Mucosa of descending colon (tissue), 3 donors: ENCODE results near the gene WDR11. TPM values are rescaled to one million over a fixed set of nuclear protein-coding genes. Genes with fewer than 3 reads are reported as not detected.
A peak's percentile ranks its signal among the peaks of the same experiment; 100 is the strongest.

Experiments used
- ATAC-seq: fragments of 200-7000 bp; cut with Tn5 transposase; one replicate; pipeline ENCODE4 v1.9.1; 2020; ENCODE audit warnings: mild to moderate bottlenecking, moderate library complexity
- DNase-seq, 3 donors: peaks; one replicate each; pipeline ENCODE4 v3.0.0-alpha.2; 2020
- H3K36me3 ChIP-seq: fragments of 200-600 bp; one replicate; pipeline ENCODE4 v1.8.0; 2021; ENCODE audit warnings: low read depth, mild to moderate bottlenecking
- H3K4me1 ChIP-seq: fragments of 200-600 bp; one replicate; pipeline ENCODE4 v1.8.0; 2021; ENCODE audit warnings: low read depth, mild to moderate bottlenecking
- H3K4me3 ChIP-seq: fragments of 200-600 bp; one replicate; pipeline ENCODE4 v1.8.0; 2021; ENCODE audit warnings: mild to moderate bottlenecking
- H3K9me3 ChIP-seq: fragments of 200-600 bp; one replicate; pipeline ENCODE4 v1.8.0; 2021; ENCODE audit warnings: mild to moderate bottlenecking
- CTCF ChIP-seq: fragments of 200-600 bp; IDR thresholded peaks from one replicate; pipeline ENCODE4 v1.8.0; 2022; ENCODE audit warnings: antibody characterized with exemption, mild to moderate bottlenecking
- intact Hi-C, 2 donors: fragments of 100-400 bp; cut with DNase I in 1 of 2; cut with micrococcal nuclease in 1 of 2; formaldehyde crosslinking; loops; one replicate each; pipeline versions ENCODE4 v1.11.0 to v1.11.1; 2022; cut with DNase I, micrococcal nuclease
- total RNA-seq, 3 donors: library from RNA; stranded (reverse); fragmentation: NEBNext Ultra II Directional in 2 of 3; extraction: Animal tissue kit (Norgen Biotek cat#: 25700) in 2 of 3; gene quantifications; one replicate each; pipeline versions ENCODE4 v1.2.1 to v1.2.4, GENCODE V29; 2021 to 2023
- donor health status: DM: no; HTN: no; CAD: no; lungs with moderate emphysema.
- donor health status: DM: no; HTN: no; CAD: no.
- donor health status: DM: no; HTN: yes; CAD: no.

Gene WDR11
- total RNA-seq, 3 donors from 2014 or later: 42.0 to 53.8 (median 44.5) TPM

GRCh38 chr10:120823266-120823665 is 27.9 kb upstream of the WDR11 start:
- H3K36me3 ChIP-seq: no peaks in the 10 kb centered on the region
- ATAC-seq (no peak), DNase-seq (no peak)
- no peak for TF ChIP-seq CTCF
- H3K9me3 ChIP-seq: no peaks in the 10 kb centered on the region
- intact Hi-C loops: no loop called here
- H3K4me1 ChIP-seq: no peaks in the 10 kb centered on the region
- no peak overlapping the region for H3K4me3 ChIP-seq

- Histone ChIP-seq H3K36me3 (no peaks in the 10 kb centered on the region), H3K9me3 (no peaks in the 10 kb centered on the region), H3K4me1 (no peaks in the 10 kb centered on the region), H3K4me3 (no peak overlapping the region)
- DNase-seq: peak in 1 of 3 donors; percentile 44
- TF ChIP-seq CTCF: peak; percentile 21
- ATAC-seq: no peak
- intact Hi-C loops: no loop called here
Observed at GRCh38 chr10:120824881-120825309, 26.3 kb upstream of the WDR11 start.

GRCh38 chr10:120825878-120826769 is 25.0 kb upstream of the WDR11 start:
- intact Hi-C loops: no loop called here
- no peak for TF ChIP-seq CTCF
- H3K4me3 ChIP-seq: no peak overlapping the region
- DNase-seq (no peak), ATAC-seq (no peak)
- no peaks in the 10 kb centered on the region for H3K9me3 ChIP-seq
- no peaks in the 10 kb centered on the region for H3K4me1 ChIP-seq
- no peaks in the 10 kb centered on the region for H3K36me3 ChIP-seq

- no peak for ATAC-seq
Observed at GRCh38 chr10:120827251-120827875, 23.8 kb upstream of the WDR11 start.

GRCh38 chr10:120828763-120829319 is 22.3 kb upstream of the WDR11 start:
- no peak for DNase-seq
- no peak for TF ChIP-seq CTCF
- ATAC-seq: no peak
- intact Hi-C loops: no loop called here
- H3K36me3 ChIP-seq: no peaks in the 10 kb centered on the region
- H3K4me1 ChIP-seq: no peaks in the 10 kb centered on the region
- no peak overlapping the region for H3K4me3 ChIP-seq
- no peaks in the 10 kb centered on the region for H3K9me3 ChIP-seq

More at GRCh38 chr10:120827251-120827875, 23.8 kb upstream of the WDR11 start:
- intact Hi-C loops: no loop called here
- Histone ChIP-seq H3K9me3 (no peaks in the 10 kb centered on the region), H3K4me1 (no peaks in the 10 kb centered on the region), H3K36me3 (no peaks in the 10 kb centered on the region), H3K4me3 (no peak overlapping the region)
- TF ChIP-seq CTCF: no peak
- no peak for DNase-seq
